Choroid plexus epithelial cell (primary cell): ENCODE data around the gene TOR1B.
A peak's percentile ranks its signal among the peaks of the same experiment; 100 is the strongest.
"Not testable (repeated sequence)": the region's sequence is repeated elsewhere in the genome, so short reads cannot be mapped to it uniquely, and the experiment has no call there.

Experiments
- DNase-seq: peaks from one replicate; pipeline ENCODE4 v3.0.0-alpha.2; 2010; ENCODE audit warnings: low read depth
- H3K4me3 ChIP-seq: 2 replicates; pipeline ENCODE4 v1.5.1; 2011; ENCODE audit warnings: low read depth, mild to moderate bottlenecking, control low read depth, low read length, moderate library complexity
- CTCF ChIP-seq: conservative IDR thresholded peaks from 2 replicates; pipeline ENCODE4 v1.5.1; 2011; ENCODE audit warnings: low read depth, mild to moderate bottlenecking, control low read depth, inconsistent platforms, low read length, moderate library complexity

The TOR1B gene

GRCh38 chr9:129802833-129803675 is at the start of gene TOR1B:
TSS of gene TOR1B (plus strand) at chr9:129803184. CDS start at chr9:129803213, 29 bp downstream.
- peak within 1 kb of the TSS; percentile 74 for H3K4me3 ChIP-seq
- peak; percentile 94 for DNase-seq
- no peak for TF ChIP-seq CTCF

GRCh38 chr9:129755151-129755550 is 47.8 kb upstream of the TOR1B start:
- H3K4me3 ChIP-seq: no peak overlapping the region
- no peak for TF ChIP-seq CTCF
- no peak for DNase-seq

GRCh38 chr9:129756191-129756590 is 46.8 kb upstream of the TOR1B start:
- TF ChIP-seq CTCF: no peak
- DNase-seq: no peak
- no peak overlapping the region for H3K4me3 ChIP-seq

GRCh38 chr9:129757045-129757444 is 45.9 kb upstream of the TOR1B start:
- no peak overlapping the region for H3K4me3 ChIP-seq
- DNase-seq: no peak
- no peak for TF ChIP-seq CTCF

GRCh38 chr9:129759319-129759718 is 43.7 kb upstream of the TOR1B start:
- no peak overlapping the region for H3K4me3 ChIP-seq
- no peak for DNase-seq
- TF ChIP-seq CTCF: no peak

GRCh38 chr9:129759804-129760502 is 43.0 kb upstream of the TOR1B start:
- no peak for DNase-seq
- TF ChIP-seq CTCF: no peak
- no peak overlapping the region for H3K4me3 ChIP-seq

GRCh38 chr9:129760784-129761183 is 42.2 kb upstream of the TOR1B start:
- not testable (repeated sequence) for DNase-seq, H3K4me3 ChIP-seq
